GM21737 (cell line): ENCODE results near the gene DDX41.
"Not testable (repeated sequence)": the region's sequence is repeated elsewhere in the genome, so short reads cannot be mapped to it uniquely, and the experiment has no call there.

ENCODE experiments used
- ATAC-seq: cut with Tn5 transposase; IDR thresholded peaks from one replicate; pipeline ENCODE4 v1.9.1; 2021; ENCODE audit warnings: mild to moderate bottlenecking, moderate library complexity; ENCODE audit not compliant: unreplicated experiment

Gene DDX41

GRCh38 chr5:177516601-177517568 lies at the start of gene DDX41:
Gene DDX41 (minus strand): TSS chr5:177516961. CDS start chr5:177516945, 16 bp downstream.
- peak; percentile 69 for ATAC-seq

- no peak for ATAC-seq
These were observed 48.3 kb upstream of the DDX41 start for GRCh38 chr5:177565046-177565445.

GRCh38 chr5:177559446-177559941 lies 42.7 kb upstream of the DDX41 start:
- ATAC-seq: not testable (repeated sequence)

- ATAC-seq: no peak
These were observed 41.0 kb upstream of the DDX41 start for GRCh38 chr5:177557796-177558195.

GRCh38 chr5:177557041-177557647 lies 40.4 kb upstream of the DDX41 start:
- ATAC-seq: no peak

- ATAC-seq: no peak
These were observed 38.9 kb upstream of the DDX41 start for GRCh38 chr5:177555665-177556064.

- ATAC-seq: no peak
These were observed 38.5 kb upstream of the DDX41 start for GRCh38 chr5:177555228-177555627.

- ATAC-seq: peak; percentile 91
These were observed 37.8 kb upstream of the DDX41 start, which contains the start of gene FAM193B for GRCh38 chr5:177554474-177555111. Gene FAM193B (minus strand): TSS chr5:177554563. CDS start chr5:177554458, 105 bp downstream.

GRCh38 chr5:177553671-177554429 lies 37.1 kb upstream of the DDX41 start:
- ATAC-seq: peak; percentile 35

GRCh38 chr5:177552839-177553455 lies 36.2 kb upstream of the DDX41 start:
- ATAC-seq: no peak

GRCh38 chr5:177550122-177550521 lies 33.4 kb upstream of the DDX41 start:
- no peak for ATAC-seq

- ATAC-seq: no peak
These were observed 31.7 kb upstream of the DDX41 start for GRCh38 chr5:177548495-177548894.

GRCh38 chr5:177547736-177548135 lies 31.0 kb upstream of the DDX41 start:
- ATAC-seq: no peak

GRCh38 chr5:177546258-177546741 lies 29.5 kb upstream of the DDX41 start:
- ATAC-seq: no peak

GRCh38 chr5:177545487-177546257 lies 28.9 kb upstream of the DDX41 start:
- ATAC-seq: no peak

- ATAC-seq: no peak
These were observed 26.2 kb upstream of the DDX41 start for GRCh38 chr5:177542816-177543465.

- no peak for ATAC-seq
These were observed 23.7 kb upstream of the DDX41 start for GRCh38 chr5:177540438-177540837.

GRCh38 chr5:177539411-177539810 lies 22.6 kb upstream of the DDX41 start:
- ATAC-seq: no peak

- no peak for ATAC-seq
These were observed 22.1 kb upstream of the DDX41 start for GRCh38 chr5:177538876-177539275.
